CD1c-positive myeloid dendritic cell (primary cell): ENCODE results near the gene DISC1.
A peak's percentile ranks its signal among the peaks of the same experiment; 100 is the strongest.
"Not testable (repeated sequence)": the region's sequence is repeated elsewhere in the genome, so short reads cannot be mapped to it uniquely, and the experiment has no call there.

Source experiments
- DNase-seq: peaks from one replicate; pipeline ENCODE4 v3.0.0-alpha.2; 2016; ENCODE audit errors: extremely low spot score

Gene DISC1

DNA sequence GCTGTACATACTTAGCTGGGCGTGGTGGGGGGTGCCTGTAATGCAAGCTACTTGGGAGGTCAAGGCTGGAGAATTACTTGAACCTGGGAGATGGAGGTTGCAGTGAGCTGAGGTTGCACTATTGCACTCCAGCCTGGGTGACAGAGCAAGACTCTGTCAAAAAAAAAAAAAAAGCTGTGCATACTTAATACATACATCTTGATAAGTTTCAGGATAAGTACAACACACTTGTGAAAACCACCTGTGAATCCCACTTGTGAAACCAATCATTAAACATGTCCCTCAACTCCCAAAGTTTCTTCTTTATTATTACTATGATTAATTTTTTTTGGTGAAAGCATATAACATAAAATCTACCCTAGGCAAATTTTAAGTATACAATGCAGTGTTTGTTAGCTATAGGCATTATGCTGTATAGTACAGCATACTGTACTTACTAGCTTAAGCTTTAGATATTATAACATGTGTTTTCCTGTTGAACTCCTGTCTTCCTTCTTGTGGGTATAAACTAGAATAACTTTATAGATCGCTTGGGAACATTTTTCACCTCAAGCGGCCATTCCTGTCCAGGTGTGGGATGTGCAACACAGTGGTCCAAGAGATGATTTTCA lies 41.4 kb downstream of the DISC1 start:
- no peak for DNase-seq

DNA sequence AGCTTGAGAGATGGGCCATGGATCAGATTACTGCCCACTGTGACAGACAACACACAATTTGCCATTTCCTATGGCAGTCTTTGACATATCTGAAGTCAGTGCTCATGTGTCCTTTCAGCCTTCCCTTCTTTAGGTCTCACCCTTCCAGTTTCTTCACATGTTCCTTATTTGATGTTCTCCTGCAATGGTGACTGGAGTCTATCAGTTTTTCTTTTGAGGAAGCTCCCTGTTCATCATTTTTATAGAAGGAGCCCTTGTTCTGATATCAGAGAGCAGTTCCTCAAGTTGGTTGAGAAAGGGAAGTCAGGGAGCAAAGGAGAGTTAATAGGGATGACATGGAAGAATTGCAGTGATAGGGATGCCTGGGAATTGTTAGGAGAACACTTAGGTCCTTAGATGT lies 42.2 kb downstream of the DISC1 start:
- peak; percentile 21 for DNase-seq

DNA sequence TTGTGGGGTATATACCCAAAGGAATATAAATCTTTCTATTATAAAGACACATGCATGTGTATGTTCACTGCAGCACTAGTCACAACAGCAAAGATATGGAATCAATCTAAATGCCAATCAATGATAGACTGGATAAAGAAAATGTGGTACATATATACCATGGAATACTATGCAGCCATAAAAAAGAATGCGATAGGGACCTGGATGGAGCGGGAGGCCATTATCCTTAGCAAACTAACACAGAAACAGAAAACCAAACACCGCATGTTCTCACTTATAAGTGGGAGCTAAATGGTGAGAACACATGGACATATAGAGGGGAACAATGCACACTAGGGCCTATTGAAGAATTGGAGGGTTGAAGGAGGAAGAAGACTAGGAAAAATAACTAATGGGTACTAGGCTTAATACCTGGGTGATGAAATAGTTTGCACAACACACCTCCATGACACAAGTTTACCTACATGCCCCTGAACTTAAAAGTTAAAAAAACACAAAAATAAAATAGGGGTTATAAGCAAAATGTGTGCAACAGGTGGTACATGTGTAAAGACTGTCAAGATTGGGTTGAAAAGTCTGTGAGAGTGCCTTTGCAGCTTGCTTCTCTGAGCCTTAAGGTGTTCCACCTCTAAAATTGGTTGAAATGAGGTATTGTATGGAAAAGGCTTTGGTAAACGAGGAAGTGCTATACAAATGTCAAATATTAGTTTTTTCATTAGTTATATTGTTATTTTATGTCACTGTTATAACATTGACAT lies 43.5 kb downstream of the DISC1 start:
- not testable (repeated sequence) for DNase-seq

DNA sequence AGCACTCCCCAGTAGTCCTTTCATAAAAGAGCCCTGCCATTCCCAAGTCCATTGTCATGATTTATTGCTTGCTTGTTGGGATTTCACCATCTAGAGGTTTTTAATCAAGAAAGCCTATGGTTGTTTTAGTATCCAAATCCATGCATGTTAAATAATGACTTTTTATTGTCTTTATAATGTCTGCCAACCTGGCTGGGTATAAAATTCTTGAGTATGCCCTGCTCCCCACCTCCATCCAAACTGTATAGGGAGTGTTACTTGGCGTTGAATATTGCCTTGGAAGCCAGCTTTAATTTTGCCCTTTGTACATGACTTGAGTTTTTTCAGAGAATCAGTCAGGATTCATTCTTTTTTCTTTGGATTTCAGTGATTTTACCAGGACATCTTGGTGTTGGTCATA lies 44.2 kb downstream of the DISC1 start:
- DNase-seq: no peak

DNA sequence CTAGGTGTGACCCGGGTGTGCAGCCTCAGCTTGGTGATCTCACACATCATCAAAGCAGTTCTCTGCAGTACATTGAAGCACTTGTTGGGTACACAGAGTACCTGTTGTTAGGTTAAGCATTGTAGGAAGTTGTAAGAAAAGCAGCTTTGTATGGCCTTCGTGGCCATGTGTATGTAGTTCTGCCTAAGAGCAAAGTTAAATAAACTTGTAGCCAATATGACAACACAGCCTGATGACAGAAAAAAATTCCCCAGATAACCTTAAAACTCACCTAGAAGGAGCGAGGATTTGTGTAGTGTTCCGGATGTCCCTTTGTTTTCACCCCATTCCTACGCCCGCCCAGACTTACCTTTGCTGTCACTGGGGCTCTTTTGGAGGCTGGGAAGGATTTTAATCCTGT lies 48.0 kb downstream of the DISC1 start:
- no peak for DNase-seq

DNA sequence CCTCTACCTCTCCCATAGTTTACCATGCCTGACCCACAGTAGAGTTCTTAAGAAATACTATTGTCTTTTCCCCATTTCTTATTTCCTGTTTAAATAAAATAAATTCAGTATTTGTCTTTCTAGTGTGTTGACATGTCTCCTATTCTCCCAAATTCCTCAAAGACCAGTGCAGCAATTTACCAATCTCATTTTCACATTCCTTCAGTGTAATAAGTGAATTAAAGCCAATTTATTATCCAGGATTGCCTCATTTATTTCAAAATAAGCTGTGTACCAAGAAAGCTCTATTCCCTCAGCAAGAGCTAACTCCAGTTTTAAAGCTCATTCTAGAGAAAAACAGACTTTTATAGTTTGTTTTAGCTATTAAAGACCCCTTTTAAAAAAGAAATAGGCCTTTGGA lies 49.9 kb downstream of the DISC1 start:
- no peak for DNase-seq

DNA sequence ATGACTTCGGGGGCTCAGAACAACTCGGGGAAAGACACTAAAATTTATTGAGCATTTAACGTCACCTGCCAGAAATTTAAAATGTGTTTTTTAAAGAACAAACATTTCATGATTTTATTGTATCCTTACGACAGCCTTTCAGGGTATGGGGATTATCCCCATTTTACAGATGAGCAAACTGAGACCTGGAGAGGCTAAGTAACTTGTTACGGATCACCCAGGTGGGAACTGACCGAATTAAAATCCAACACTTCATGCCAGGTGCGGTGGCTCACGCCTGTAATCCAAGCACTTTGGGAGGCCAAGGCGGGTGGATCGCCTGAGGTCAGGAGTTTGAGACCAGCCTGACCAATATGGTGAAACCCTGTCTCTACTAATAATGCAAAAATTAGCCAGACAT lies 50.9 kb downstream of the DISC1 start:
- DNase-seq: no peak

GRCh38 chr1:231678011-231678432 lies 51.4 kb downstream of the DISC1 start:
- DNase-seq: no peak

DNA sequence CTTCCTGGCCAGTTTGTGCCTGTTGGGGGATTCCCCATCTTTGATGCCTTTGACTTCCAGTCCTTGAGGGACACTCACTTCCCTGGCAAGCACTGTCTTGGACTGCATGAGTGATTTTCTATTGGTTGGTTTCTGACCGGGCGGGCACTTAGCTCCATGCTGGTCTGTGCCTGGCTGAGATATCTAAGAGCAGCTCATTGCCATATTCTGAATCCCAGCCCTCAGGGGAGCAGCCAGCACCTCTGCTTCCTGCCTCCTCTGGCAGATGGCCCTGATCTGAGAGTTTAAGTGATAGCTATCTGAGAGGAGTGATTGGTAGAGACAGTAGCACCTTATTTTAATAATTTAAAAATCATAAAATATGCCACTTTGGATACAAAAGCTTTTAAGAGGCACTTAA lies 52.5 kb downstream of the DISC1 start:
- DNase-seq: no peak

- no peak for DNase-seq
Measured at GRCh38 chr1:231681006-231681405, 54.4 kb downstream of the DISC1 start.

GRCh38 chr1:231682779-231683178 lies 56.2 kb downstream of the DISC1 start:
- no peak for DNase-seq

DNA sequence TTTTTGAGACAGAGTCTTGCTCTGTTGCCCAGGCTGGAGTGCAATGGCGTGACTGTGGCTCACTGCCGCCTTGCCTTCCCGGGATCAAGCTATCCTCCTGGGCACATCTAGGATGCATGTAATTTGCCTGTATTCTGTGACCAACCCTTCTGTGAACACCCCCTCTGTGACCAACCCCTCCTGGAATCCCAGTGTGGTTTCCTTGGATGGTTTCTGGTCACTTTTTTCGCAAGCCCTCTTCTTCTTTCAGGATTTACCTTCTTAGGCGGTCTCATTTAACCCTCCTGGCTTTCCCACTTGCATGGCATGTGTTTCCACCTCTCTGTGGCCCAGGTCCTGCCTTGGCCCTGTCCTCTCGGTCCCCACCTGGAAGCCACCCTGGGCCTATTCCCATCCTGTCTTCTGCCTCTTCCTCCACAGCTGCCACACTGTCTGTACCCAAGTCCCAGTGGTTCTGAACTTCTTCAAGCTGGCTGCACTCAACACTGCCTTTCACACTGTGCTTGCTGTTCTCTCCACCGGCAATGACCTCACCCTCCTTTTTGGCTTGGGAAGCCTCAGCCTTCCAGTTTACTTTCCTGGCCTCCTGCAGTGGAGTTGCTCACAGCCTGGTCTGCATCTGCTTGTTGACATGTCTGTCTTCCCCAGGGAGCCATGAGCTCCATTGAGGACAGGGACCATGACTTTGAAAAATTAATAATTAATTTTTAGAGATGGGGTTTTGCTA lies 57.0 kb downstream of the DISC1 start:
- DNase-seq: no peak

DNA sequence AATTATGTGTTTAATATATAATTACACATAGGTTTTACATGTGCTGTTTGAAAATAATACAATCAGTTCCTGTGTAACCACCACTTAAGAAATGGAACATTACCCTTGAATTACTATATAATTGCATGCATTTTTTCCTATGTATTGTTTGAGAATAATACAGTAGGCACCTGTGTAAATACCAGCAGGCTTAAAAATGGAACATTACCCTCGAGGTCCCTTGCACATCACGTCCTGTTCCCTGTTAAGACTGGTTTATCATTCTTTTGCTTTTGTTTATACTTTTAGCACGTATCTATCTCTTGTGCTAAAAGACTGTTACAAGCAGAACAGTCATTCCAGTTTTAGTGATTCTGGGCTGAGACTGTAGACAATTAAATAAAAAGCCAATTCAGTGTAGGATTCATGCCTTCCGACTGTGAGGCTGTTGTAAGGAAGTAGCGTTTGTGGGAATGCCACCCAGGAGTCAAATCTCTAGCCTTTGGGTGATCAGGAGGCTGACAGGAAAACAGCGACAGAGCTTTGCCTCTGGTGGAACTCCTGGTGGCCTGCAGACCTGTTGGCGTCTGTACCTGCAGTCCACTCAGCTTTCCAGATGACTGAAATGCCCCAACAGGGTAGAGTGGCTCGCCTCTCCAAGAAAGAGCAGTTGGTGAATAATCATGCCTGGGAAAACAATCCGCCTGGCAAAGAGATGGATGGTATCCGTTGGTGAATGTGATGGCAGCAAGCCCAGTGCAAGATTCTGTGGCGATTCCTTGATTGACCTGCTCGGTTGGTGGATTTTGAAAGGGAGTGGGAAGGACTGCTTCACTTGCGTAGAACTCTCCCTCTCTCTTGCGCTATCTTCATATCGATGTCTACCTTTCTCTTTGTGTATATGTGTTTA lies 58.0 kb downstream of the DISC1 start:
- DNase-seq: no peak

DNA sequence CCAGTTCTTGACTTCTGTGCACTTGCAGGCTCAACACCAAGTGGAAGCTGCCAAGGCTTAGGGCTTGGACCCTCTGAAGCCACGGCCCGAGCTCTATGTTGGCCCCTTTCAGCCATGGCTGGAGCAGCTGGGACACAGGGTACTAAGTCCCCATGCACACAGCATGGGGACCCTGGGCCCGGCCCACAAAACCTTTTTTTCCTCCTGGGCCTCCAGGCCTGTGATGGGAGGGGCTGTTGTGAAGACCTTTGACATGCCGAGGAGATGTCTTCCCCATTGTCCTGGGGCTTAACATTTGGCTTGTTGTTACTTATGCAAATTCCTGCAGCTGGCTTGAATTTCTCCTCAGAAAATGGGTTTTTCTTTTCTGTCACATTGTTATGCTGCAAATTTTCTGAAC lies 59.8 kb downstream of the DISC1 start:
- no peak for DNase-seq

DNA sequence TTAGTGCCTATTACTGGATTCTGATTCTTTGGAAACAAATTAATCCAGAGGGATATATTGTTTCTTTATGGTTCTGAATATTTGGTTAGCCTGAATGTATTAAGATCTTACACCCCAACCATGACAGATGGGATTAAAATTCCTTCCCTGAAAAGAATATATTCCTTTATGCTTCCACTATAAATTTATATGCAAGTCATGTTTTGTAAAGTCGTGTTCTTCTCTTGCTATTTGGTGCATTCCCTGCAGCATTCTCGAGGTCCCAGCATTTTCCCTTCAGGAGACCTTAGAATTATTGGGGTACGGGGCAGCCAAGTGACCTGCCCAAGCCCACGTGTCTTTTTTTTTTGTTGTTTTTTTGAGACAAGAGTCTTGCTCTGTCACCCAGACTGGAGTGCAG lies 62.4 kb downstream of the DISC1 start:
- no peak for DNase-seq

DNA sequence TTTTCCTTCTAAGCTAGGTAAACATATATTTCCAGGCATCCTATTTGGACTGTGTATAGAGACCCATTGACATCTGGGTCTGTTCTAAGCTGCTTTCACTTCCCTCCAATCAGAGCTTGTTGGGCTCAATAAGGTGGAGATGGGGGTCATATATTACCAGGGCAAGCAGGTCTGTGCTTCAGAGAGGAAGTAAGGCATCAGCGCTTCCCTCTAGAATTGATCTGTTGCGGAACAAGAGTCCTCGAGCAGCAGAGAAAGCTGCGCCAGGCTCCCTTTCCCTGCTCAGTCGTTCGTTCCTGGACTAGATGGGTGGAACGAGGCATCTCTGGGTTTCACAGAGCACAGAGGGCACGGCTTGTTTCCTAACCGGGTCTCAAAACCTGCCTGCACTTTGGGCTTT lies 63.5 kb downstream of the DISC1 start:
- peak; percentile 22 for DNase-seq

GRCh38 chr1:231691618-231692259 lies 65.1 kb downstream of the DISC1 start:
- DNase-seq: no peak

DNA sequence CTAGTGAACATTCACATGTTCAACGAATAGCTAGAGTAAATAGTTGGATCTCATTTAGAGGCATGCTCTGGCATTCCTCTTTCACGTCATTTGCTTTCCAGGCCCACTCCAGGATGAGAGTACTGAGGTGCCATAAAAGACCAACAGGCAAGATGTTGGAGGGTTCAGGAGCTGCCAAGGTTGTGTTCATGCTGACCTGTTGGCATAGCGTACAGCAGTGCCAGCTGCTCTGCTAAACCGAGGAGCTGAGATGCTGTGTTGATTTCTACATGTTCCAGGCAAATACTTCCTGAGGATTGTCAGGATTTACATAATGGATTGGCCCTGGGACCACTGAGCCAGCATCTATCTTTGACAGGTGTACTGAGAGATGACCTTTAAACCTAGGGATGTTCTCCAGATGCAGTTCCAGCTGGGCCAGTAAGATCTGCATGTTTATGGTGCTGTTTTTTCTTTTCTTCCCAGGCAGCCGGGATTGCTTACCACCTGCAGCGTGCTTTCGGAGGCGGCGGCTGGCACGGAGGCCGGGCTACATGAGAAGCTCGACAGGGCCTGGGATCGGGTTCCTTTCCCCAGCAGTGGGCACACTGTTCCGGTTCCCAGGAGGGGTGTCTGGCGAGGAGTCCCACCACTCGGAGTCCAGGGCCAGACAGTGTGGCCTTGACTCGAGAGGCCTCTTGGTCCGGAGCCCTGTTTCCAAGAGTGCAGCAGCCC lies 66.9 kb downstream of the DISC1 start:
- no peak for DNase-seq

DNA sequence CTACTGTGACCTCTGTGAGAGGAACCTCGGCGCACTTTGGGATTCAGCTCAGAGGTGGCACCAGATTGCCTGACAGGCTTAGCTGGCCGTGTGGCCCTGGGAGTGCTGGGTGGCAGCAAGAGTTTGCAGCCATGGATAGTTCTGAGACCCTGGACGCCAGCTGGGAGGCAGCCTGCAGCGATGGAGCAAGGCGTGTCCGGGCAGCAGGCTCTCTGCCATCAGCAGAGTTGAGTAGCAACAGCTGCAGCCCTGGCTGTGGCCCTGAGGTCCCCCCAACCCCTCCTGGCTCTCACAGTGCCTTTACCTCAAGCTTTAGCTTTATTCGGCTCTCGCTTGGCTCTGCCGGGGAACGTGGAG lies 67.5 kb downstream of the DISC1 start:
- DNase-seq: no peak

- no peak for DNase-seq
Measured at GRCh38 chr1:231694465-231695077, 68.0 kb downstream of the DISC1 start.
